Germinal center (tissue), 1 donor: ENCODE results near the gene DYNLRB1.
"Not testable (repeated sequence)": the region's sequence is repeated elsewhere in the genome, so short reads cannot be mapped to it uniquely, and the experiment has no call there.

Source experiments
- DNase-seq: peaks from one replicate; pipeline ENCODE4 v3.0.0; 2012; ENCODE audit warnings: mixed read lengths, low spot score

Gene DYNLRB1

DNA sequence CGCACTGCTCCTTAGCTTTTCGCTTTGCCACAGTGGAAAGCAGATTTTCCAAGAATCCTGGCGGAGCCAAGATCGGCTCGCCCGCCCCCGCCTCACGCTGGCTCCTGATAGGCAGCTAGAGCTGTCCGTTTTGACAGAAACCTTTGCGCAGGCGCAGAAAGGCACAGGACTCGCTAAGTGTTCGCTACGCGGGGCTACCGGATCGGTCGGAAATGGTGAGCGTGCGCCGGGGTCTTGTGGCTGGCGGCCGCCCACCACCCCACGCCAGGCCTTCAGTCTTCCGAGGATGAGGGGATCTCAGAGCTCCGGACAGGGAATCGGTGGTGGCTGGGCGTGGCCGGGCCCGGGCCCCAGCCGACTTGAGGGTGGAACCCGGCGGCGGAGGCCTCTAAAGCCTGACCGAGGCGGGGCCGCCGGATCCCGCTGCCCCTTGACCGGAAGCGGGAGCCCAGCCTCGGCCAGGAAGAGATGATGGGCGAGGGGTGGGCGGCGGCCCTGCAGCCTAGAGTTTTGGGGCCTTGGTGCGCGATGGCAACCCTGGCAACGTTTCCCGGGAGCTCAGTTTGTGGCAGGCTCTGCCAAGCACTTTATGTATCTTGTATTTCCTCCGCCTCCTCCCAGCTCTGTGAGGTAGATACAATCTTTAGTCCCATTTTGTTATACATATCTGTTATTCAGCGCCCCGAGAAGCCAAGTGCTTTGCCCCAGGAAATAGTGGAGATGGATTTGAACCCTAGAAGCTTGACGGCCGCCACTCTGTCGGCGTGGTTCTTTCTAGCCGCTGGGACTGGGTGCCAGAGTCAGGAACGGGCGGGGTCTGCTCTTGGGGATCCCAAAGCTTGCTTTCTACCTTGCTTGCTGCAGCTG is at the start of gene DYNLRB1:
TSS of gene DYNLRB1 (plus strand) at position 176 of the 867 bp plus-strand sequence. CDS start at position 213, 37 bp downstream.
- DNase-seq = peak; percentile 93

- no peak for DNase-seq
Observed at GRCh38 chr20:34468951-34469350, 47.3 kb upstream of the DYNLRB1 start.

DNA sequence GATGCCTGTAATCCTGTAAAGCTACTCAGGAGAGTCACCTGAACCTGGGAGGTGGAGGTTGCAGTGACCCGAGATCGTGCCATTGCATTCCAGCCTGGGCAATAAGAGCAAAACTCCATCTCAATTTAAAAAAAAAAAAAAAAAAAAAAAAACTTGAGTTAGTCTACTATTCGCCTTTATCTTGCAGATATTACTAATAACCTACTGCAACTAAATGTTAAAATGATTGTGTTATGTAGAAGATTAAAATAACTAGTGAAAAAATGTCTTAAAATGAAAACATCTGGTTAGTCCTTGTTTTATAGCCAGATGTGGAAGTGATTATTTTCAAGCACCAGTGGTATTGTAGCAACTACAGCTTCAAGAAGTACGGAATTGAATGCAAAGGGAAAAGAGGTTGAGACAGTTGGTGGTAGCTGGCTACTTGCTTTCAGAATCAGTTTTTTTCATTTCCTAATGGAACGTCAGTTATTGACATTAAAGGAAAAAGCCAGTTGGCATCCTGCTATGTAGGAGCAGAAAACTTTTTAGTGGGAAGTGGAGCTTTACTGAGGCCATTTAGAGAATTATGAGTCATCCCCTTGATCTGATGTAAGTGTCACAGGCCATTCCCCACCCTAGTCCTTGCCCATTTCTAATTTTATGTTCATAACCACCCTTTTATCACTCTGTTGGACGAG is 43.8 kb upstream of the DYNLRB1 start:
- DNase-seq = no peak

- no peak for DNase-seq
Observed at GRCh38 chr20:34473262-34473883, 42.8 kb upstream of the DYNLRB1 start.

GRCh38 chr20:34475979-34476736 is 40.1 kb upstream of the DYNLRB1 start:
- DNase-seq = peak; percentile 51

GRCh38 chr20:34479627-34480026 is 36.6 kb upstream of the DYNLRB1 start:
- DNase-seq = no peak

DNA sequence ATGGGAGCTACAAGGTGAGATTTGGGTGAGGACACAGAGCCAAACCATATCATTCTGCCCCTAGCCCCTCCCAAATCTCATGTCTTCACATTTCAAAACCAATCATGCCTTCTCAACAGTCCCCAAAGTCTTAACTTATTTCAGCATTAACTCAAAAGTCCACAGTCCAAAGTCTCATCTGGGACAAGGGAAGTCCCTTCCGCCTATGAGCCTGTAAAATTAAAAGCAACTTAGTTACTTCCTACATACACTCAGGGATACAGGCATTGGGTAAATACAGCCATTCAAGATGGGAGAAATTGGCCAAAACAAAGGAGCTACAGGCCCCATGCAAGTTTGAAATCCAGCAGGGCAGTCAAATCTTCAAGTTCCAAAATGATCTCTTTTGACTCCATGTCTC is 34.1 kb upstream of the DYNLRB1 start:
- DNase-seq = not testable (repeated sequence)

DNA sequence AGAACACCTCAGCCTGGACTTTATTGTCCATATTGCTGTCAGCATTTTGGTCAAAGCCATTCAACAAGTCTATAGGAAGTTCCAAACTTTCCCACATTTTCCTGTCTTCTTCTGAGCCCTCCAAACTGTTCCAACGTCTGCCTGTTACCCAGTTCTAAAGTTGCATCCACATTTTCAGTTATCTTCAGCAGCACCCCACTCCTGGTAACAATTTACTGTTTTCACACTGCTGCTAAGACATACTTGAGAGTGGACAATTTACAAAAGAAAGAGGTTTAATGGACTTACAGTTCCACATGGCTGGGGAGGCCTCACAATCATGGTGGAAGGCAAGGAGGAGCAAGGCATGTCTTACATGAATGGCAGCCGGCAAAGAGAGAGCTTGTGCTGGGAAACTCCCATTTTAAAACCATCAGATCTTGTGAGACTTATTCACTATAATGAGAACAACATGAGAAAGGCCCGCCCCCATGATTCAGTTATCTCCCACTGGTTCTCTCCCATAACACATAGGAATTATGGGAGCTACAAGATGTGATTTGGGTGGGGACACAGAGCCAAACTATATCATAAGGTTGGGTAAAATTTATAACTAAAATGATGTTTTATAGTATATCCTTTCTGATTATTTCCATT is 32.5 kb upstream of the DYNLRB1 start:
- DNase-seq = not testable (repeated sequence)

GRCh38 chr20:34485068-34485634 is 31.1 kb upstream of the DYNLRB1 start:
- no peak for DNase-seq

GRCh38 chr20:34491226-34491931 is 24.8 kb upstream of the DYNLRB1 start:
- DNase-seq = no peak

- no peak for DNase-seq
Observed at GRCh38 chr20:34491932-34492509, 24.2 kb upstream of the DYNLRB1 start.

GRCh38 chr20:34493646-34494045 is 22.6 kb upstream of the DYNLRB1 start:
- no peak for DNase-seq

DNA sequence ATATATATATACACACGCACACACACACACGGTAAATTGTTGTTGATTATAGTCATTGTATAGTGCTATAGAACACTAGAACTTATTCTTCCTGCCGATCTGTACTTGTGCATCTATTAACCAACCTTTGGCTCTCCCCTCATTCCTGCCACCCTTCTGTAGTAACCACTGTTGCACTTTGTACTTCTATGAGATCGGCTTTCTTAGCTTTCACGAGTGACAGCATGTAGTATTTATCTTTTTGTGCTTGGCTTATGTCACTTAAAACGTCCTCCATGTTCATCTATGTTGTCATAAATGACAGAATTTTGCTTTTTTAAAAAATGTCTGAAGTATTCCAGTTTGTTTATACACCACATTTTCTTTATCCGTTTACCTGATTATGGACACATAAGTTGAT is 20.9 kb upstream of the DYNLRB1 start:
- DNase-seq = no peak

GRCh38 chr20:34495916-34496315 is 20.3 kb upstream of the DYNLRB1 start:
- DNase-seq = no peak

GRCh38 chr20:34497596-34497995 is 18.6 kb upstream of the DYNLRB1 start:
- not testable (repeated sequence) for DNase-seq

DNA sequence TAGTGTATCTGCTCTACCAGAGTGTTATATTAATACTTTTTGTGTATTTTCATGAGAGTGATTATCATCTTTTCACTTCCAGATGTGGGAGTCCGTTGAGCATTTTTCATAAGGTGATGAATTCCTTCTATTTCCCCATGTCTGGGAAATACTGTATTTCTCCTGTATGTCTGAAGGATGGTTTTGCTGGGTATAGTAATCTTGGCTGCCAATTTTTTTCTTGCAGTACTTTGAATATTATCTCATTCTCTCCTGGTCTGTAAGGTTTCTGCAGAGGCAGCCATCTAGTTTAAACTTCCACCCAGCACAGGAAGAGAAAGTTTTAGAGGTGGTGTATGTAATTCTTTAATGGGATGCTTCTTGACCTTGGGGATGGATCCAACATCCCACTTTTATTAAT is 15.4 kb upstream of the DYNLRB1 start:
- DNase-seq = no peak

DNA sequence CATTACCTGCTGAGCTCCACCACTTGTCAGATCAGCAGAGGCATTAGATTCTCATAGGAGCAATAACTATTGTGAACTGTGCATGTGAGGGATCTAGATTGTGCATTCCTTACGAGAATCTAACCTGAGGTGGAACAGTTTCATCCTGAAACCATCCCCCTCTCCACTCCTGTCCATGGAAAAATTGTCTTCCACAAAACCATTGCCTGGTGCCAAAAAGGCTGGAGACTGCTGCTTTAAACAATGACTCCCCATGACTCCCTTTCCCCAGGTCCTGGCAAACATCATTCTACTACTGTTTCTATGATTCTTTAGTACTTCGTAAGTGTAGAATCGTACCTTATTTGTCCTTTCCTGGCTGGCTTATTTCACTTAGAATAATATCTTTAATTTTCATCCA is 9.7 kb upstream of the DYNLRB1 start:
- no peak for DNase-seq

- DNase-seq = no peak
Observed at GRCh38 chr20:34507702-34508413, 8.4 kb upstream of the DYNLRB1 start.

DNA sequence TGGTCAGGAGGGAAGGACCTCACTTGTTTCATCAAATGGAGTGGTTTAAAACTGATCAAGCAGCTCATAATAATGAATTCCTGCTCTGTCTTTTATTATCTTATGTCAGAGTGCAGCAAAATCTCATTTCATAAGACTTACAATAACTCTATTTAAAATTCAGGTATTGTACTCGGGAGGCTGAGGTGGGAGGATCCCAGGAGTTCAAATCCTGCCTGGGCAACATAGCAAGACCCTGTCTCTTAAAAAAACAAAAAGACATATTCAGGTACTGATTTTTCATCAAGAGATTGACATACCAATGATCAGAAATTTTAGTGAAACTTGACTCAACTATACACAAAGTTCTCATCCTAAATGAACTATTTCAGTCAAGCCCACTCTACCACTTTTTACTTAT is 5.6 kb upstream of the DYNLRB1 start:
- no peak for DNase-seq

- DNase-seq = no peak
Observed at GRCh38 chr20:34511891-34512265, 4.3 kb upstream of the DYNLRB1 start.
